GM12875 (cell line): Measurements from ENCODE around the gene PGM1.

ENCODE experiments used
- H3K4me3 ChIP-seq: one replicate; pipeline ENCODE4 v1.5.1; 2011; ENCODE audit warnings: low read depth, low read length, control low read depth
- TF ChIP-seq, protein P1 (sequence below): IDR thresholded peaks from 2 replicates; pipeline ENCODE4 v1.5.1; 2011; ENCODE audit warnings: low read depth, mild to moderate bottlenecking, control low read depth, inconsistent platforms, low read length, moderate library complexity, borderline replicate concordance; ENCODE audit not compliant: insufficient read depth

The PGM1 gene

DNA sequence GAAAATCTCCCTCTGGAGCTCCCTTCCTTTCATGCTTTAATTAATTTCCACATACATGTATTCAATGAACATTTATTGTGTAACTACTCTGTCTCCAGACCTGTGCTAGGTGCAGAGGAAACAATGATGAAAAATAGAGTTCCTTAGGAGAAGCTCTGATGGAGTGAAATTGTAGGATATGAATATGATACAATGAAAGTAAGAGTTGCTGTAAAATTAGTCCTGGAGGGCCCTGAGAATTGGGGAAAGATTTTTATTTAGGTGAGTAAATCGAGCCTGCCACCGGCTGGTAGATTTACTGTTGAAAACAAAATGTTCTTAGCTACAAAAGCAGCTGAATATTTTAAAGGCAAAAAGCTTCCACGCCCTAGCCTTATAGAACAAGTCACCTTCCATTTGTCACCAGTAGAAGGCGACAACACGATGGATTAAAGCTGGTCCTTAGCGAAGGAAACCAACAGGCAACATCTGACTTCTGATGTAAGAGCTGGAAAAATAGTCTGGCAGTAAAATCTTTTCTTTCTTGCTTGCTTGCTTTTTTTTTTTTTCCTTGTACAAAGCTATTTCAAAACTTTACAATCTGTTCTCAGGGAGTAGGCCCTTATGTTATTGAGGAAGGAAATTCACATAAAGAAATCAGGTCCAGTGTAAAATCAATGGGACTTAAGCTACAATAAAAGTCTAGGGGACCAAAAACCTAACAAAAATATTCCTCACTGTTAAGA, 98.7 kb downstream of the PGM1 start:
- TF ChIP-seq, protein P1, sequence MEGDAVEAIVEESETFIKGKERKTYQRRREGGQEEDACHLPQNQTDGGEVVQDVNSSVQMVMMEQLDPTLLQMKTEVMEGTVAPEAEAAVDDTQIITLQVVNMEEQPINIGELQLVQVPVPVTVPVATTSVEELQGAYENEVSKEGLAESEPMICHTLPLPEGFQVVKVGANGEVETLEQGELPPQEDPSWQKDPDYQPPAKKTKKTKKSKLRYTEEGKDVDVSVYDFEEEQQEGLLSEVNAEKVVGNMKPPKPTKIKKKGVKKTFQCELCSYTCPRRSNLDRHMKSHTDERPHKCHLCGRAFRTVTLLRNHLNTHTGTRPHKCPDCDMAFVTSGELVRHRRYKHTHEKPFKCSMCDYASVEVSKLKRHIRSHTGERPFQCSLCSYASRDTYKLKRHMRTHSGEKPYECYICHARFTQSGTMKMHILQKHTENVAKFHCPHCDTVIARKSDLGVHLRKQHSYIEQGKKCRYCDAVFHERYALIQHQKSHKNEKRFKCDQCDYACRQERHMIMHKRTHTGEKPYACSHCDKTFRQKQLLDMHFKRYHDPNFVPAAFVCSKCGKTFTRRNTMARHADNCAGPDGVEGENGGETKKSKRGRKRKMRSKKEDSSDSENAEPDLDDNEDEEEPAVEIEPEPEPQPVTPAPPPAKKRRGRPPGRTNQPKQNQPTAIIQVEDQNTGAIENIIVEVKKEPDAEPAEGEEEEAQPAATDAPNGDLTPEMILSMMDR, result peak; percentile 74
- no peak overlapping the region for H3K4me3 ChIP-seq

DNA sequence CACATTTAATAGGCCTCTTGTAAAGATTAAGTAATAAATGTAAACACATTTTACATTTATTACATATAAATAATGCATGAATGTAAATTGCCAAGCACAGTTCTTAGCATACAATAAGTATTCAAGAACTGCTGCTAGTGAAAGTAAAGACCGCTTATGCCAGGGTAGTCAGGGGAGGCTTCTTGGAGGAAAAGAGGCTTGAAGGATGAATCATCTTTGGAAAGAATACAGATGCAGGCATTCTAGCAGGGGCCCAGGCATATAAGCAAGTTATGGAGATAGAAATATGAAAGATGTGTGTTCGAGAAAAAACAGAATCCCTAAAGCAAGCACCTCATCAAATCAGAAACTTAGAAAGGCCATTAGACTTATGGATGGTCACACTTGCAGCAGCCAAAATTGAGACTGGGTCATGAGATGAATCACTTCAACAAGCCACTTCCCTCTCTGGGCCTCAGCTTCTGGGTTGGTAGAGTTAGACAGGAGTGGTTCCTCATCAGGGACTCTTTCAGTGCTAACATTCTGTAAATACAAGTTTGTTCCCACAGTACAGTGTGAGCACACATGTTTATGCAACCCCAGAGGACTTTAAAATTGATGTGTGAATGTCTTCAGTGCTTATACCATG, 100.8 kb downstream of the PGM1 start:
- no peak overlapping the region for H3K4me3 ChIP-seq
- TF ChIP-seq, protein P1, result no peak

DNA sequence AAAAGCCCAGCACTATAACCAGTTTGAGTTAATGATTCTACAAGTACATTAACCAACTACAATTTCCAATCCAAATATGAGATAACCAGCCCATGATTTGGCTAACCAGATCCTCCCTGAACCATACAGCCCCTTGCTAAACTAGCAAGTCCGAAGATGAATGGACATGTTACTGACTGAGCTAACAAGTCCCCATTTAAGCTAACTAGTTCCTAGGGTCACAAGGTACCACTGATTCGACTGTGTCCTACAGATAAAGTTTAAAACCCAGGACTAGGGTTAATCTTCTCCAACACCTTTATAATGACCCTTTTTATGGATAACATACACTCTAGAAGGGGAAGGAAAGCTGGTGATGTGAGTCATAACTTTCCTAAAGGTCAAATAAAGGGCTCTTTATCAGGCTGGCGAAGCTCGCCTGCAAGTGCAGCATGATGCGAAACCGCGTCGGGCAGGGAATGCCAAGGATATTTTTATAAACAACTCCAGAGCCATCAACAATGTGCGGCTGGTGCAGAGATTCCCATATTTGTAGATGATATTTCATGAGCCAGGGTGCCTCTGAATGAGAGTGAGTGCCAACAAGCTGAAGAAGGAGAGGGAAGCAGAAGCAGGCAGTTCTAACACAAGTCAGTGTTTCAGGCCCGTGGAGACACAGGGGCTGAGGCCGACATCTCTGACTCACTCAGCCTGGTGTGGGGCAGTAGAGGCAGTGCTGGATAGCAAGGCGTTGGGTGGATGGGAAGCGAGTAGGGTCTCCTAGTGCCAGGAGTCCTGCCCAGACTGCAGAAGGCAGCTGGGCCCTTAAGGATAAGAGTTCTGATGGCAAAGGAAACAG, 105.0 kb downstream of the PGM1 start:
- no peak overlapping the region for H3K4me3 ChIP-seq
- TF ChIP-seq, protein P1, result no peak

DNA sequence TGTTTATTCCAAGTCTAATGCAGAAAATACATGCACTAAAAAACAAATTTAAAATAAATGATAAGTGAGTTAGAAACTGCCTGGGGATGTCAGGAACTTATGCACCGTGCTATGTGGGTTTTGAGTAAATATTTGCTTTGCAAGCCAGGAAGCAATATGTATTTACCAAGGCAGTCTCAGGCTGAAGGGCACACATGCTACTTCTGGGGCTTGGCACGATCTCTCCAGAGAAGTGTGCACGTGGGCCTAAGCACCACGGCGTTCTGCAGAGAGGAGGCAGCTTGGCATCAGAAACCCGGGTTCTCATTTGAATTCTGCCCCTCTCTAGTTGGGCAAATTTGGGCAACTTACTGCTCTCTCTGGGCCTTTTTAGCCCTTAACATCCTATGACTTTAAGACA, 108.0 kb downstream of the PGM1 start:
- TF ChIP-seq, protein P1, result no peak
- H3K4me3 ChIP-seq, result no peak overlapping the region

DNA sequence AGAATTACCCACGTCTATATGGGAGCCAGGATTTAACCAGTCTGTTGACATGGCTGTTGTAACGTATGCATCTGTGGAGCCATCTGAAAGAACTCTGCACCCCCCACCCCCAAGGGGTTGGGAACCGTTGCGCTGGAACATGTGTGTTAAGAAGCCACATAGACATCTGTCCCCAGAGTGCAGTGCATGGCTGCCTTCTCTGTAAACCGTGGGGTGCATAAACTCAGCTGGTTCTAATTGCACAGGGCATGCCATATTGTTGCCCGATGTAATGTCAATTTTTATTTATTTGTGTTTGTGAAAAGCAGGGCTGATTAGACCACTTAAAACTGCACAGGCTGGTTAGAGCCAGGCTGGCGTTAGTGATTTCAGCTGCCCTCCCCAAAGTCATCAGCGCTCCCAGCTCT, 110.5 kb downstream of the PGM1 start:
- no peak overlapping the region for H3K4me3 ChIP-seq
- TF ChIP-seq, protein P1, result no peak

DNA sequence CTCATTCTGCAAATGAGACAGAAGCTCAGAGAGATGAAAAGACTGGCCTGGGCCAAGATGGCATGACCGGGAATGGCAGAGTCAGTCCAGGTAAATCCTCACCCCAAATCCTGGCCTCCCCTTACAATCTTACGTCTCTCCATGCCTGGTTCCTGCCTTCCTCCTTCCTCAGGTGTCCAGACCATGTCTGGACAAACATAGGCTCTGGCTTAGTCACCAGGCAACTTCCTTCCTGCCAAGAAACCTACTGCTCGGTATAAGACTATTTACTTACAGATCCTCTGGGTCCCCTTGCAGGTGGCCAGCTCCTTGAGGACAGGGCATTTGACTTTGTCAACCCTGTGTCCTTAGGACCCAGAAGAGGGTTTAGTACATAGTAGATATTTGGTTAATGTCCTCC, 111.2 kb downstream of the PGM1 start:
- TF ChIP-seq, protein P1, result no peak
- H3K4me3 ChIP-seq, result no peak overlapping the region
